ENCODE measurements around the gene STT3A.

DNA sequence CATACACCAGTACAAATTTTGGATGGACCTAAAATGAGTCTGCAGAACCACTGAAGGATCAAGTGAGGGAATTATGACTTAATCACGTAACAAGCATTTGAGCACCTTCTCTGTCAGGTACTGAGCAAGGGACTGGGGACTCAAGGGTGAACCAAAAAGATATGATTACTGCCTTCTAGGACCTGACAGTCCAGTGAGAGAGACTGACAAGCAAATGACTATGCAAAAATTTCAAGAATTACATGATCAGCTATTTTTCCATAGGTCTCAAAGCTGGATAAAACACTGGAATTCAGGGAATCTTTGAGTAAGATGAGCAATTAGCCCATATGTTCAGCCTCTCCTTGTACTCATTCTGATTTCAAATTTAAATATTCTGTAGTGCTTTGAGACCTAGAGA lies 5.2 kb upstream of the STT3A start:
- TF ChIP-seq, protein P1, sequence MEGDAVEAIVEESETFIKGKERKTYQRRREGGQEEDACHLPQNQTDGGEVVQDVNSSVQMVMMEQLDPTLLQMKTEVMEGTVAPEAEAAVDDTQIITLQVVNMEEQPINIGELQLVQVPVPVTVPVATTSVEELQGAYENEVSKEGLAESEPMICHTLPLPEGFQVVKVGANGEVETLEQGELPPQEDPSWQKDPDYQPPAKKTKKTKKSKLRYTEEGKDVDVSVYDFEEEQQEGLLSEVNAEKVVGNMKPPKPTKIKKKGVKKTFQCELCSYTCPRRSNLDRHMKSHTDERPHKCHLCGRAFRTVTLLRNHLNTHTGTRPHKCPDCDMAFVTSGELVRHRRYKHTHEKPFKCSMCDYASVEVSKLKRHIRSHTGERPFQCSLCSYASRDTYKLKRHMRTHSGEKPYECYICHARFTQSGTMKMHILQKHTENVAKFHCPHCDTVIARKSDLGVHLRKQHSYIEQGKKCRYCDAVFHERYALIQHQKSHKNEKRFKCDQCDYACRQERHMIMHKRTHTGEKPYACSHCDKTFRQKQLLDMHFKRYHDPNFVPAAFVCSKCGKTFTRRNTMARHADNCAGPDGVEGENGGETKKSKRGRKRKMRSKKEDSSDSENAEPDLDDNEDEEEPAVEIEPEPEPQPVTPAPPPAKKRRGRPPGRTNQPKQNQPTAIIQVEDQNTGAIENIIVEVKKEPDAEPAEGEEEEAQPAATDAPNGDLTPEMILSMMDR (IDR thresholded peaks at IDR 0.05; ENCODE audit: low read length), result no peak
- no peak for TF ChIP-seq EZH2phosphoT487 (IDR thresholded peaks at IDR 0.05; ENCODE audit: low read length)
